Fibroblast of pulmonary artery (primary cell): ENCODE measurements around the gene RPL22.

Experiments
- DNase-seq: peaks from one replicate; pipeline ENCODE4 v3.0.0-alpha.2; 2010; ENCODE audit warnings: low read depth
- H3K4me3 ChIP-seq: replicated peaks from 2 replicates; pipeline ENCODE4 v1.5.1; 2011; ENCODE audit warnings: low read depth, mild to moderate bottlenecking, control low read depth, low read length, moderate library complexity
- TF ChIP-seq, protein P1 (sequence below): IDR thresholded peaks from 2 replicates; pipeline ENCODE4 v1.5.1; 2011; ENCODE audit warnings: mild to moderate bottlenecking, control low read depth, low read length, inconsistent platforms; ENCODE audit errors: missing control alignments

Gene RPL22

DNA sequence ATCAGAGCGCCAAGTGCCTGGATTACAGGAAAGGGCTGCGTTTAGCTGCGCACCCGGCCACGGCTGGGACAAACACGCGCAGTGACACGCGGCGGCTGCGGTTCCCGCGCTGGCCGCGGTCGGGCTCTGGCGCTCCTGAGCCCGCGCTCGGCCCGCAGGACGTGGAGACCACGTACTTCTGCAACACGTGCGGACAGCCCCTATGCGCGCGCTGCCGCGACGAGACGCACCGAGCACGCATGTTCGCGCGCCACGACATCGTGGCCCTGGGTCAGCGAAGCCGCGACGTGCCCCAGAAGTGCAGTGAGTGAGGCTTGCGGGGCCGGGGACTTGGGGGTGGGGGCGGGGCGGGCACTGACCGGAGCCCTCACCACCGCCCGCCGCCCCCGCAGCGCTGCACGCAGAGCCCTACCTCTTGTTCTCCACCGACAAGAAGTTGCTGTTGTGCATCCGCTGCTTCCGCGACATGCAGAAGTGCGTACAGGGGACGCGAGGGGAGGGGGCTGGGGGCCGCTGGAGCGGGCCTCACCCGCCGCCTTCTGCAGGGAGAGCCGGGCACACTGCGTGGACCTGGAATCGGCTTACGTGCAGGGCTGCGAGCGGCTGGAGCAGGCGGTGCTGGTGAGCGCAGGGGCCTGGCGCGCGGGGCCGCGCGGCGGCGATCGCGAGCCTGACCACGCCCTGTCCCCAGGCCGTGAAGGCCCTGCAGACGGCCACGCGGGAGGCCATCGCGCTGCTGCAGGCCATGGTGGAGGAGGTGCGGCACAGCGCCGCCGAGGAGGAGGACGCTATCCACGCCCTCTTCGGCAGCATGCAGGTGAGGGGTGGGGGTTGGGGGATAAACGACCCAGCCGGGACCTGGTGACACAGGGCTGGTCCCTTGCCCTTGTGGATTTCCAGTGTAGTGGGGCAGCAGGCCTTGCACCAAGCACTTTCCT, 9.6 kb upstream of the RPL22 start:
- peak overlapping the region; percentile 28 for H3K4me3 ChIP-seq
- TF ChIP-seq, protein P1, sequence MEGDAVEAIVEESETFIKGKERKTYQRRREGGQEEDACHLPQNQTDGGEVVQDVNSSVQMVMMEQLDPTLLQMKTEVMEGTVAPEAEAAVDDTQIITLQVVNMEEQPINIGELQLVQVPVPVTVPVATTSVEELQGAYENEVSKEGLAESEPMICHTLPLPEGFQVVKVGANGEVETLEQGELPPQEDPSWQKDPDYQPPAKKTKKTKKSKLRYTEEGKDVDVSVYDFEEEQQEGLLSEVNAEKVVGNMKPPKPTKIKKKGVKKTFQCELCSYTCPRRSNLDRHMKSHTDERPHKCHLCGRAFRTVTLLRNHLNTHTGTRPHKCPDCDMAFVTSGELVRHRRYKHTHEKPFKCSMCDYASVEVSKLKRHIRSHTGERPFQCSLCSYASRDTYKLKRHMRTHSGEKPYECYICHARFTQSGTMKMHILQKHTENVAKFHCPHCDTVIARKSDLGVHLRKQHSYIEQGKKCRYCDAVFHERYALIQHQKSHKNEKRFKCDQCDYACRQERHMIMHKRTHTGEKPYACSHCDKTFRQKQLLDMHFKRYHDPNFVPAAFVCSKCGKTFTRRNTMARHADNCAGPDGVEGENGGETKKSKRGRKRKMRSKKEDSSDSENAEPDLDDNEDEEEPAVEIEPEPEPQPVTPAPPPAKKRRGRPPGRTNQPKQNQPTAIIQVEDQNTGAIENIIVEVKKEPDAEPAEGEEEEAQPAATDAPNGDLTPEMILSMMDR = peak; percentile 18
- peak; percentile 52 for DNase-seq

DNA sequence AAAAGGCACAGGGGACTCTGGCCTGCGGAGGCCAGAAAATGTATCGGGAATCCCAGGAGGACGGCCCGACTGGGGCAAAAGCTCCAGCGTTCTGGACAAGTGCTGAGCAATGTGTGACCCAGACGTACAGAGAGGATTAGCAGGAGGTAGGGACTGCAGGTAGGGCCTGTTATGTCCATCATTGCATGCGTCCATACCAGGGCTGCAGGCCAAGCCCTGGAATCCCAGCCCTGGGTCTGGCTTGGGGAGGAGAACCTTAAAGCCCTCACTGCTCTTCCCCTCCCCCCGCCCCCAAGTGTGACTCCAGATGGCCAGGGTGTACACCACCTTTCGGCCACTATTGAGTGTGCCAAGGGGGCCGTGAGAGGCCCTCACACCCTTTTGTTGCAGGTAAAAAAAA, 8.5 kb upstream of the RPL22 start:
- no peak for DNase-seq
- H3K4me3 ChIP-seq = no peak overlapping the region
- TF ChIP-seq, protein P1 = no peak

DNA sequence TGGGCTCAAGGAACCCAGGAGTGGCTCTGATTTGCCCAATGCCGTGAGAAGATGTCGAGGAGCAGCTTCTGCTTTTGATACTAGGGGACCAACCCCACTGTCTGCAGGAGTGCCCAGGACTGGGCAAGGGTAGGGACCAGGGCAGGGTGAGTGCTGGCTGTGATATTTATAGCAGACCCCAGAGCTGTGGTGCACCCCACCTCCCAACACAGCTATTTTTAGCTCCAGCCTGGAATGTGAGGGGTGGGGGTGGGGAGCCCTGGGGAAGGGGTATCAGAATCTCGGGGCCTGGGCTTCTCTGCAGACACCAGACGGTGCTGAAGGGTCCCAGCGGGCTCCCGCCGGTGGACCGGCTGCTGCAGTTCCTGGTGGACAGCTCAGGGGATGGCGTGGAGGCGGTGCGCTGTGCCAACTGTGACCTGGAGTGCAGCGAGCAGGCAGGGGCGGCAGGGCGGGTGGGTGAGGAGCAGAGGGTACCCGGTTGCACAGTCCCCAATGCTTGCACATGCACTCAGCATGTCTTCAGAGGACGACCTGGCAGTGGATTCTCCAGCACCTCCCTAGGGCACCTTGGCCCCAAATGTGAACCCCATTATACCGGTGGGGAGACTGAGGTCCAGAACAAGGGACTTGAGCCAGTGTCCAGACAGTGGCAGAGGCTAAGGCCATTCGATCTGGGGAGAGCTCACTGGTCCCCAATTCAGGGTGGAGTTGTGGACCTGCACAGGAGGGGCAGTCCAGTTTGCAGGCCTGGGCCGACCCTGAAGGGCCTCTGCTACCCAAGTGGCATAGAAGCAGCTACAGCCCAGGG, 7.9 kb upstream of the RPL22 start:
- DNase-seq = no peak
- H3K4me3 ChIP-seq = no peak overlapping the region
- TF ChIP-seq, protein P1 = no peak

DNA sequence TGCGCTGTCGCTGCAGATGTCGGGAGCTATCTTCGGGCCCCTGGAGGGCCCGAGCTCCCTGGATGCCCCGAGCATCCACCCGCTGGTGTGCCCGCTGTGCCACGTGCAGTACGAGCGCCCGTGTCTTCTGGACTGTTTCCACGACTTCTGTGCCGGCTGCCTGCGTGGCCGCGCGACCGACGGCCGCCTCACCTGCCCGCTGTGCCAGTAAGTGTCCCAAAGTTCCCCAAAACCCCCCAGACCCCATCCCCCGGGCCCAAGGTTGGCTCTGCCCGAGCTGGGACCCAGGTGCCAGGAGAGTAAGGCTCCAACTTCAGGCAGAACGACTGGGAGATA, 7.1 kb upstream of the RPL22 start:
- H3K4me3 ChIP-seq = peak overlapping the region; percentile 58
- no peak for DNase-seq
- TF ChIP-seq, protein P1 = no peak

DNA sequence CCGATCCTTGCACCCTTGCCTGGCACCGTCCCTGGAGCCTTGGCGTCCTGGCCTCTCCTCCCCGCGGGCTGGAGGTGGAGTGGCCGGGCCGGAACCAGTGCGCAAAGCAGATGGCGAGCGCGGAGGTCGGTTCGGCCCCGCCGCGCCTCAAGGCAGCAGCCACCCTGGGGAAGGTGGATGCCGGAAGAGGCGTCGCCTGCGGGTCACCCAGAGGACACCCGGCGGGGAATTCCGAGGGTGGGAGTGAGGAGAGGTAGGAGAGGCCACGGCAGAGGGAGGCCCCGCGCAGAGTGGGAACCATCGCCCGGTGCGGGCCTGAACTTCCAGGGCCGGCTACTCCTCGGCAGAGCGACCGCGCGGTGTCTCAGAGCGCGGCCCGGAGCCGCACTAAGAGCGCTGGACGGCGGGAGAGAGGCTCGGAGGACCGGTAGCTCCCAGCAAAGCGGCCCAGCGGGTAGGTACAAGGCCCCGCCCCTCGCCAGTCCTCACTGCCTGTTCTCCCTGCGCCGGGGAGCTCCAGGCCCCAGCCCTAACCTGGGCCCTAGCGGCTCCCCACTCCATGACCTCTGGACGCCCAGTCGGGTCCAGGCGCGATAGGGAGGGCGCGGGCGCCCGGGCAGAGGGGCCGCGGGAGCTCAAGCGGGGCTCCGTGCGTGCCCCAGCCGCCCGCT, 6.6 kb upstream of the RPL22 start, which contains the start of gene RNF207:
RNF207 (plus strand) TSS at position 271 of the 671 bp plus-strand sequence. CDS start 417 bp downstream, outside the sequence.
- DNase-seq = peak; percentile 63
- TF ChIP-seq, protein P1 = no peak
- H3K4me3 ChIP-seq = peak within 1 kb of the TSS; percentile 58

DNA sequence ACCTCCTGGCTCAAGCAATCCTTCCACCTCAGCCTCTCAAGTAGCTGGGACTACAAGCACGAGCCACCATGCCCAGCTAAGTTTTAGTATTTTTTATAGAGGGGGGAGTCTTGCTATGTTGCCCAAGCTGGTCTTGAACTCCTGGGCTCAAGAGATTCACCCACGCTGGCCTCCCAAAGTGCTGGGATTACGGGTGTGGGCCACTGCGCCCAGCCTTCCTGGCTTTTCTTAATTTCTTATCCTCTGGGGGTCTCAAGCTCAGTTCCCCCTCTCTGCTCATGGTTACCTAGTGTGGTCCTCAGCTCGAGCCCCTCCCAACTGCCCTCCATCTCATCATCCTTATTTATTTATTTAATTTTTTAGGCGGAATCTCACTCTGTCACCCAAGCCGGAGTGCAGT, 2.9 kb upstream of the RPL22 start:
- H3K4me3 ChIP-seq = no peak overlapping the region
- TF ChIP-seq, protein P1 = no peak
- DNase-seq = no peak
